Immature natural killer cell (primary cell): Measurements from ENCODE around the gene ATXN3. TPM values are rescaled to one million over a fixed set of nuclear protein-coding genes. Genes with fewer than 3 reads are reported as not detected.
A peak's percentile ranks its signal among the peaks of the same experiment; 100 is the strongest.
"Not testable (repeated sequence)": the region's sequence is repeated elsewhere in the genome, so short reads cannot be mapped to it uniquely, and the experiment has no call there.

Experiments used
- DNase-seq, 3 donors: peaks; one replicate each; pipeline ENCODE4 v3.0.0; 2022; ENCODE audit warnings: mixed read lengths in 1 of 3
- H3K27ac Mint-ChIP-seq, 6 donors: one replicate each; pipeline ENCODE4 v1.8.0; 2020; ENCODE audit warnings: mixed read lengths in 6 of 6, mild to moderate bottlenecking in 5 of 6, inconsistent platforms in 4 of 6, moderate library complexity in 3 of 6
- H3K27me3 Mint-ChIP-seq, 3 donors: one replicate each; pipeline ENCODE4 v1.8.0; 2020 to 2021; ENCODE audit warnings: low read depth in 3 of 3, mild to moderate bottlenecking in 3 of 3, mixed read lengths in 3 of 3, moderate library complexity in 3 of 3, inconsistent platforms in 1 of 3
- H3K36me3 Mint-ChIP-seq, 3 donors: one replicate each; pipeline ENCODE4 v1.8.0; 2020; ENCODE audit warnings: mixed read lengths in 3 of 3, inconsistent platforms in 2 of 3, mild to moderate bottlenecking in 2 of 3
- H3K4me1 Mint-ChIP-seq, 2 donors: one replicate each; pipeline ENCODE4 v1.8.0; 2020; ENCODE audit warnings: inconsistent platforms in 2 of 2, mild to moderate bottlenecking in 2 of 2, mixed read lengths in 2 of 2, moderate library complexity in 1 of 2
- H3K4me3 Mint-ChIP-seq, 5 donors: one replicate each; pipeline ENCODE4 v1.8.0; 2020; ENCODE audit warnings: mild to moderate bottlenecking in 5 of 5, mixed read lengths in 5 of 5, inconsistent platforms in 3 of 5, moderate library complexity in 3 of 5
- H3K9me3 Mint-ChIP-seq, 6 donors: one replicate each; pipeline ENCODE4 v1.8.0; 2020; ENCODE audit warnings: mild to moderate bottlenecking in 6 of 6, mixed read lengths in 6 of 6, inconsistent platforms in 4 of 6, moderate library complexity in 3 of 6
- polyA plus RNA-seq, 3 donors: library from polyadenylated mRNA; unstranded; fragments of 300-500 nt; fragmentation: Illumina TruSeq; gene quantifications; one replicate each; pipeline ENCODE4 v1.2.3, GENCODE V29; 2021

ATXN3 gene
- polyA plus RNA-seq, 3 donors from 2014 or later: 12.7 to 21.1 (median 20.3) TPM

DNA sequence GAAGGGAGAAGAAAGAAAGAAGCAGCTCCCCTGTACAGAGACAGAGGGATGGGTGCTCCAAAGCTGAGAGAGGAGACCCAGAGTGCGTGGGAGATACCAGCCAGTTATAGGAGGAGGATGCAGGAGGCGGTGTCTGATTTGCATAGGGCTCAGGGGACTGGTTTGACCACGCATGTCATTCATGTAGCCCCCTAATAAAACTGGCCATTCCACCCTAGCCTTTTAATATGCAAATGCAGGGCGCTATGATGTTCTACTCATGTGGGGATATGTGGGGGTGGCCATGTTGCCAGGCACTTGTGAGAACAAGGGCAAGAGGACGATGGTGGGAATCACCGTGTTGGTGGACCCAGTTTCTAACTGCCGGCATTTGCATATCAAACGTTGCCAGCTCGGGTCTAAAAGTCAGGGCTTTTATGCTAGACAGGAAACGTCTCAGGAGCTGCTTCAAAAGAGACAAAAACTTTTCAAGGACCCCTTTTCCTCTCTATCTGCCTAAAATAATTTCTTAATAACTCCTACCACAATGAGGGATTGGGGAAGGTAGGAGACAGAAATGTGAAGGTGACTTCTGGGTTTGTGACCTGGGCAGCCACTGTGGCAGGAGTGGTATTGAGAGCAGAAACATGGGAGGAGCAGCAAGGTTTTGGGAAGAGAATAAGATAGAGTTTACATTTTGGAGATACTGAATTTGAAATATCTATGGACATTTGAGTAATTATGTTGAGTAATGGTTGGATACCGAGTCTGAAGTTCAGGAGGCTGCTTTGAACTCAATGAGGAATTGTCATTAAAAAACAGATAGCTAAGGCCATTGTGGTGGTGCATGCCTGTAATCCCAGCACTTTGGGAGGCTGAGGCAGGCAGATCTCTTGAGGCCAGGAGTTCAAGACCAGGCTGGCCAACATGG, 2.2 kb upstream of the ATXN3 start:
- Mint-ChIP-seq H3K9me3 (no peaks in the 10 kb centered on the region), H3K4me3 (no peak overlapping the region), H3K27me3 (peaks cover 4 to 5% (median 5%) of the 10 kb centered on the region in 3 donors), H3K4me1 (peaks cover 11 to 17% of the 10 kb centered on the region in 2 donors), H3K27ac (no peak overlapping the region), H3K36me3 (no peaks in the 10 kb centered on the region)
- no peak for DNase-seq

DNA sequence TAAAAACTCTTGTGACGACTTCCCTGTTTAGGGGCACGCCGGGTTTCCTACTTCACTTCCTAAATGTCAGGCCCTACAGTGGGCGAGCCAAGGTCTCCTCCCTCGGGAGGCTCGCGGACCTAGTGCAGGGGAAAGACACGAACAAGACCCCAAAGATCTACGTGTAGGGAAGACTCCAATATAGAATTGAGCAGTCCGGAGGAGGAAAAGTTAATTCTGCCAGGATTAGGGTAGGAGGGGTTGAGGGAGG, 564 bp downstream of the ATXN3 start:
- Mint-ChIP-seq H3K9me3 (no peaks in the 10 kb centered on the region), H3K4me1 (peaks cover 14 to 24% of the 10 kb centered on the region in 2 donors), H3K27me3 (peaks cover 4 to 6% (median 5%) of the 10 kb centered on the region in 3 donors), H3K36me3 (no peaks in the 10 kb centered on the region), H3K27ac (peak overlapping the region; percentile 88 to 98 (median 94)), H3K4me3 (peak overlapping the region; percentile 93 to 100 (median 95))
- DNase-seq: no peak

GRCh38 chr14:92105073-92105892, 1.1 kb downstream of the ATXN3 start:
- H3K27me3 Mint-ChIP-seq: peaks cover 4 to 6% (median 5%) of the 10 kb centered on the region in 3 donors
- H3K9me3 Mint-ChIP-seq: no peaks in the 10 kb centered on the region
- H3K4me1 Mint-ChIP-seq: peaks cover 14 to 24% of the 10 kb centered on the region in 2 donors
- no peak for DNase-seq
- no peaks in the 10 kb centered on the region for H3K36me3 Mint-ChIP-seq
- H3K27ac Mint-ChIP-seq: peak overlapping the region; percentile 88 to 98 (median 94)
- H3K4me3 Mint-ChIP-seq: peak overlapping the region; percentile 93 to 100 (median 95)

DNA sequence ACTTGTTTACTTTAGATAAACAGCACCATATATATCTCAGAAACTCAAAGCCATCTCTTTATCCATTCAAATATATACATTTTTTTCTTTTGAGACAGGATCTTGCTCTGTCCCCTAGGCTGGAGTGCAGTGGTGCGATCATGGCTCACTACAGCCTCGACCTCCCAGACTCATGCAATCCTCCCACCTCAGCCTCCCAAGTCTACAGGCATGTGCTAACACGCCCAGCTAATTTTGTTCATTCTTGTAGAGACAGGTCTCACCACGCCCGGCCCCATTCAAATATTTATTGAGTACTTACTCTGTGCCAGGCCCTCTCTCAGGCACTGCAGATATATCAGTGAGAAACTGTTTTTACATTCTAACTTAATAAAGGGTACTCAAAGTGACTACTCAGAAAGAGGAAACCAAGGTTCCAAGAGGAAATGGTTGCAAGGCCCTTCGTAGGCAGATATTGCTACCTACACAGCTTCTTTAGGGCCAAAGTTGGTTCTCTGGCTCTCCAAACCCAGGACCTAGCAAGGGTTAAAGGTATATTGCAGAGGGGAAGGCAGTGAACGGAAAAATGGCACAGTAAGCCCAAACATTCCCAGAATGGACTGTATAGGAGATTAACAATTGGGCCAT, 2.9 kb downstream of the ATXN3 start:
- DNase-seq: no peak
- Mint-ChIP-seq H3K27me3 (peaks cover 3 to 5% (median 4%) of the 10 kb centered on the region in 3 donors), H3K9me3 (no peaks in the 10 kb centered on the region), H3K4me1 (peaks cover 14 to 30% of the 10 kb centered on the region in 2 donors), H3K4me3 (peak overlapping the region in 2 of 5 donors; percentile 8 to 29), H3K27ac (no peak overlapping the region), H3K36me3 (no peaks in the 10 kb centered on the region)

- Mint-ChIP-seq H3K27me3 (peaks cover 0 to 2% (median 0%) of the 10 kb centered on the region in 3 donors), H3K4me1 (peaks cover 3 to 17% of the 10 kb centered on the region in 2 donors), H3K9me3 (no peaks in the 10 kb centered on the region), H3K36me3 (peaks cover 1 to 9% (median 1%) of the 10 kb centered on the region in 3 donors), H3K4me3 (no peak overlapping the region), H3K27ac (no peak overlapping the region)
- no peak for DNase-seq
These were observed 6.6 kb downstream of the ATXN3 start for GRCh38 chr14:92099802-92100201.

DNA sequence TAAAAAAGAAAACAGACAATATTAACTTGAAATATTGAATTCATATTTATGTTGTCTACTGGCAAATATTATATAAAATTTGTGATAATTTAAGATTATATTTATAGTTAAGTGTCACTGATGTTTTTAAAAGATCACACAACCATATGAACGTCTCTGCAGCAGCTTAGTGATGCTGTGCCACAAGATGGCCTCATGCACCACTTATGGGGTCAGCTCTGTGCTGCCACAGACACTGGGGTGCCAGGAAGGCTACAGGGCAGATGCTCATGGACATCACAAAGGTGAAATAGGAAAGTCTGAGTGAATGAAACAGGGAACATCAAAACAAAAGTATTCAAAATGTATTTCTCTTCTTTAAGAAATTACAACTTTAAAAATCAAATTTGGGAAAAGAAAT, 13.1 kb downstream of the ATXN3 start:
- H3K27me3 Mint-ChIP-seq: peaks cover 0 to 1% (median 0%) of the 10 kb centered on the region in 3 donors
- no peaks in the 10 kb centered on the region for H3K9me3 Mint-ChIP-seq
- H3K27ac Mint-ChIP-seq: no peak overlapping the region
- no peak overlapping the region for H3K4me3 Mint-ChIP-seq
- peaks cover 14 to 29% (median 19%) of the 10 kb centered on the region in 3 donors for H3K36me3 Mint-ChIP-seq
- peaks cover 0 to 2% of the 10 kb centered on the region in 2 donors for H3K4me1 Mint-ChIP-seq
- peak in 2 of 3 donors; percentile 3 to 5 for DNase-seq

DNA sequence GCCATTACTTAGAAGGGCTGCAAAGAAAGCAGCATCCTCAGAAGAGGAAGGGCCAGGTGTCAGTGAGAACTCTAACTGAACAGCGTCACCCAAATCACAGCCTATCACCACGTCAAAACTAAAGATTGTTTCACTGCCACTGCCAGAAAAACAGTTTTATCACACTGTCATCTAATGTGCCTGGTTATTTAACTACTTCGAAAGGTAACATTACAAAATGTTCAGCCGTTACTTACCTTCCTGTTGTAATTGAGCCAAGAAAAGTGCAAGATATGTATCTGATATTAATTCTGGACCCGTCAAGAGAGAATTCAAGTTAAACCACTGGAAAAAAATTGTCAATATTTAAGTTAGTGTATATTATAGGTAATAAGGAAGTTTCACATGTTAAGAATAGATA, 17.9 kb downstream of the ATXN3 start:
- Mint-ChIP-seq H3K9me3 (no peaks in the 10 kb centered on the region), H3K27ac (no peak overlapping the region), H3K36me3 (peaks cover 25 to 35% (median 31%) of the 10 kb centered on the region in 3 donors)

DNA sequence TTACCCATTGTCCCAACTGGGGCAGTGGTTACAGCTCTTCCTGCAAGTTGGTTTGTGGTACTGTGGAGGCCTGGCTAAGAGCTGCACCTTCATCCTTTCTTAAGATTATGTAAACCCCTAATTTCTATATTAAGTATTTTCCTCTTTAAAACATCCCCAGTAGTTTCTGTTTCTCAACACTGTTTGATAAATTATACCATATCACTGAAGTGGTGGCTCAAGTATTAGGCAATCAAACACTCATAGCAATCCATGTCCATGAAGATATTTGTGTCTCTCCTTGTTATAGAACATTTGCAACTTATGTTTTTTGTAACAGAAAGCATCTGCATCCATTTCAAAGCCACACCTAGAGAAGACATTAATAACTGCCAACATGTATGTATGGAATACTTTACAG, 31.8 kb downstream of the ATXN3 start:
- Mint-ChIP-seq H3K27me3 (peaks cover 0 to 2% (median 0%) of the 10 kb centered on the region in 3 donors), H3K27ac (no peak overlapping the region), H3K4me1 (no peaks in the 10 kb centered on the region), H3K4me3 (no peak overlapping the region), H3K36me3 (peaks cover 5 to 14% (median 12%) of the 10 kb centered on the region in 3 donors), H3K9me3 (no peaks in the 10 kb centered on the region)
- DNase-seq: no peak

More for the DNA sequence above, 17.9 kb downstream of the ATXN3 start:
- no peaks in the 10 kb centered on the region for H3K4me1 Mint-ChIP-seq
- no peak for DNase-seq
- no peak overlapping the region for H3K4me3 Mint-ChIP-seq
- H3K27me3 Mint-ChIP-seq: peaks cover 0 to 3% (median 0%) of the 10 kb centered on the region in 3 donors

GRCh38 chr14:92058006-92058917, 48.1 kb downstream of the ATXN3 start:
- H3K27me3 Mint-ChIP-seq: no peaks in the 10 kb centered on the region

GRCh38 chr14:92049781-92050180, 56.6 kb downstream of the ATXN3 start:
- DNase-seq: no peak
- peaks cover 0 to 2% (median 0%) of the 10 kb centered on the region in 3 donors for H3K27me3 Mint-ChIP-seq
- H3K9me3 Mint-ChIP-seq: peaks cover 0 to 16% (median 5%) of the 10 kb centered on the region in 6 donors
- no peaks in the 10 kb centered on the region for H3K4me1 Mint-ChIP-seq
- H3K36me3 Mint-ChIP-seq: peaks cover 17 to 31% (median 27%) of the 10 kb centered on the region in 3 donors
- no peak overlapping the region for H3K27ac Mint-ChIP-seq
- no peak overlapping the region for H3K4me3 Mint-ChIP-seq

More at GRCh38 chr14:92058006-92058917, 48.1 kb downstream of the ATXN3 start:
- Mint-ChIP-seq H3K27ac (no peak overlapping the region), H3K9me3 (no peaks in the 10 kb centered on the region), H3K4me3 (no peak overlapping the region), H3K4me1 (no peaks in the 10 kb centered on the region), H3K36me3 (peaks cover 0 to 7% (median 6%) of the 10 kb centered on the region in 3 donors)
- no peak for DNase-seq

GRCh38 chr14:92049221-92049620, 57.2 kb downstream of the ATXN3 start:
- H3K27ac Mint-ChIP-seq, H3K4me3 Mint-ChIP-seq: not testable (repeated sequence)

DNA sequence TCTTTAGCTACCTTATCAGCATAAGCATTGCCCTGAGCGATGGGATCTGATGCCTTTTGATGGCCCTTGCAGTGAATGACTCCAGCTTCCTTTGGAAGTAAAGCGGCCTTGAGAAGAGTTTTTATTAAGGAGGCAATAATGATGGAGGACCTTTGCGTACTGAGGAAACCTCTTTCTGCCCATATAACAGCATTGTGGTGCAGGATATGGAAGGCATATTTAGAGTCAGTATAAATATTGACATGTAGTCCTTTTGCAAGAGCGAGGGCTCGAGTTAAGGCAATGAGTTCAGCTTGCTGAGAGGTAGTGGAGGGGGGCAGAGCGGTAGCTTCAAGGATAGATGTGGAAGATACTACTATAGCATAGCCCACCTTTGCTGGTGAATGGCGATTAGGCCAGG, 60.5 kb downstream of the ATXN3 start:
- not testable (repeated sequence) for H3K4me1 Mint-ChIP-seq, H3K27ac Mint-ChIP-seq, H3K4me3 Mint-ChIP-seq, H3K27me3 Mint-ChIP-seq
- DNase-seq: peak in 1 of 3 donors; percentile 20
- H3K36me3 Mint-ChIP-seq: peaks cover 17 to 24% (median 23%) of the 10 kb centered on the region in 3 donors
- peaks cover 0 to 16% (median 5%) of the 10 kb centered on the region in 6 donors for H3K9me3 Mint-ChIP-seq

More at GRCh38 chr14:92049221-92049620, 57.2 kb downstream of the ATXN3 start:
- peaks cover 0 to 16% (median 5%) of the 10 kb centered on the region in 6 donors for H3K9me3 Mint-ChIP-seq
- not testable (repeated sequence) for H3K27me3 Mint-ChIP-seq, H3K4me1 Mint-ChIP-seq, DNase-seq
- H3K36me3 Mint-ChIP-seq: peaks cover 17 to 31% (median 27%) of the 10 kb centered on the region in 3 donors
